Endothelial cell (in vitro differentiated cells): Measurements from ENCODE around the gene MTO1. TPM values are rescaled to one million over a fixed set of nuclear protein-coding genes. Genes with fewer than 3 reads are reported as not detected.
"Not testable (repeated sequence)": the region's sequence is repeated elsewhere in the genome, so short reads cannot be mapped to it uniquely, and the experiment has no call there.

Experiments
- DNase-seq: peaks from one replicate; pipeline ENCODE4 v3.0.0; 2021; ENCODE audit warnings: low spot score
- H3K27ac Mint-ChIP-seq: one replicate; pipeline ENCODE4 v1.8.0; 2021; ENCODE audit warnings: mixed read lengths, inconsistent platforms; ENCODE audit not compliant: unreplicated experiment
- H3K27me3 Mint-ChIP-seq: one replicate; pipeline ENCODE4 v1.8.0; 2021; ENCODE audit warnings: mild to moderate bottlenecking, moderate library complexity, mixed read lengths, inconsistent platforms; ENCODE audit not compliant: unreplicated experiment
- H3K36me3 Mint-ChIP-seq: one replicate; pipeline ENCODE4 v1.8.0; 2021; ENCODE audit warnings: mild to moderate bottlenecking, low read depth, mixed read lengths, inconsistent platforms; ENCODE audit not compliant: unreplicated experiment
- H3K4me1 Mint-ChIP-seq: one replicate; pipeline ENCODE4 v1.8.0; 2021; ENCODE audit warnings: mild to moderate bottlenecking, mixed read lengths, inconsistent platforms; ENCODE audit not compliant: unreplicated experiment
- H3K4me3 Mint-ChIP-seq: one replicate; pipeline ENCODE4 v1.8.0; 2021; ENCODE audit warnings: mild to moderate bottlenecking, mixed read lengths, inconsistent platforms; ENCODE audit not compliant: unreplicated experiment
- H3K9me3 Mint-ChIP-seq: one replicate; pipeline ENCODE4 v1.8.0; 2021; ENCODE audit warnings: mixed read lengths, inconsistent platforms; ENCODE audit not compliant: unreplicated experiment
- total RNA-seq: library from RNA; stranded (reverse); fragmentation: NEBNext Ultra II Directional; extraction: Animal tissue kit (Norgen Biotek cat#: 25700); gene quantifications from one replicate; pipeline ENCODE4 v1.2.1, GENCODE V29; 2021; ENCODE audit not compliant: unreplicated experiment
- TF ChIP-seq, protein P1 (sequence below): fragments of 200-600 bp; sonication (generic); IDR thresholded peaks from one replicate; pipeline ENCODE4 v1.5.0; 2021; ENCODE audit warnings: antibody characterized with exemption; ENCODE audit not compliant: unreplicated experiment

The MTO1 gene
- total RNA-seq, 1 donor from 2014 or later: 23.8 TPM

DNA sequence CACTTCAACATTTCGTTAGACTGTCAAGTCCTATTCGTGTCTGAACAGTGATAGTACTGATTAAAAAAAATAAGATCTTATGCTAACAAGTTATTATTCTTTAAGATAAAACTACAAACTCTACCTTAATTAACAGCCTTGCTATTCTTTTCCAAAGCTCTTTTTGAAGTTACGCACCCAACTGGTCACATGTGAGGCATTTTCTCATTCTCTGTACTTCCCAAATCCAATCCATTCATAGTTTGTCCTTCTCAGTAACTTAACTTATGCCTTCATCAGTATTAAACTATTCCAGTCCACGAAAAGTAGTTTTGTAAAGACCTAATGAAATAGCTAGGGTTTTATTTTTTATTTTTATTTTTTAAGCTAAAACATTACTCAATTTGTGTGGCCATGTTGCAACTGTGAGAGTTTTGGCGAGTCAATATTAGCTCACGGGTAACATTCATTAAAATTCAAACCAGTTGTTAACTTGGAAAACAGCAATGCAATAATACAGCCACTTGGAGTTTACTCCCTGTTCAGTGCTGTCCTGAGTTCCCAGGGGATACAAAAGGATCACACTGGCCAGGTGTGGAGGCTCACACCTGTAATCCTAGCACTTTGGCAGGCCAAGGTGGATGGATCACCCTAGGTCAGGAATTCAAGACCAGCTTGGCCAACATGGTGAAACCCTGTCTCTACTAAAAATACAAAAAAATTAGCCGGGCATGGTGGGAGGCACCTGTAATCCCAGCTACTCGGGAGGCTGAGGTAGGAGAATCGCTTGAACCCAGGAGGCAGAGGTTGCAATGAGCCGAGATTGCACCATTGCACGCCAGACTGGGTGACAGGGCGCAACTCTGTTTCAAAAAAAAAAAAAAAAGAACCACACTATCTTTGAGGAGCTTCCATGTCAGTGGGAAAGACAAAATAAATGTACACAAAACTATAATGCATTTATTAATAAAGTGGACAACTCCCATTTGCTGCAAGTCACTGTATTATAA, 87.2 kb downstream of the MTO1 start:
- Mint-ChIP-seq H3K9me3 (no peaks in the 10 kb centered on the region), H3K27me3 (no peaks in the 10 kb centered on the region), H3K36me3 (no peaks in the 10 kb centered on the region), H3K27ac (no peak overlapping the region), H3K4me1 (no peaks in the 10 kb centered on the region), H3K4me3 (no peak overlapping the region)
- TF ChIP-seq, protein P1, sequence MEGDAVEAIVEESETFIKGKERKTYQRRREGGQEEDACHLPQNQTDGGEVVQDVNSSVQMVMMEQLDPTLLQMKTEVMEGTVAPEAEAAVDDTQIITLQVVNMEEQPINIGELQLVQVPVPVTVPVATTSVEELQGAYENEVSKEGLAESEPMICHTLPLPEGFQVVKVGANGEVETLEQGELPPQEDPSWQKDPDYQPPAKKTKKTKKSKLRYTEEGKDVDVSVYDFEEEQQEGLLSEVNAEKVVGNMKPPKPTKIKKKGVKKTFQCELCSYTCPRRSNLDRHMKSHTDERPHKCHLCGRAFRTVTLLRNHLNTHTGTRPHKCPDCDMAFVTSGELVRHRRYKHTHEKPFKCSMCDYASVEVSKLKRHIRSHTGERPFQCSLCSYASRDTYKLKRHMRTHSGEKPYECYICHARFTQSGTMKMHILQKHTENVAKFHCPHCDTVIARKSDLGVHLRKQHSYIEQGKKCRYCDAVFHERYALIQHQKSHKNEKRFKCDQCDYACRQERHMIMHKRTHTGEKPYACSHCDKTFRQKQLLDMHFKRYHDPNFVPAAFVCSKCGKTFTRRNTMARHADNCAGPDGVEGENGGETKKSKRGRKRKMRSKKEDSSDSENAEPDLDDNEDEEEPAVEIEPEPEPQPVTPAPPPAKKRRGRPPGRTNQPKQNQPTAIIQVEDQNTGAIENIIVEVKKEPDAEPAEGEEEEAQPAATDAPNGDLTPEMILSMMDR: no peak
- no peak for DNase-seq

DNA sequence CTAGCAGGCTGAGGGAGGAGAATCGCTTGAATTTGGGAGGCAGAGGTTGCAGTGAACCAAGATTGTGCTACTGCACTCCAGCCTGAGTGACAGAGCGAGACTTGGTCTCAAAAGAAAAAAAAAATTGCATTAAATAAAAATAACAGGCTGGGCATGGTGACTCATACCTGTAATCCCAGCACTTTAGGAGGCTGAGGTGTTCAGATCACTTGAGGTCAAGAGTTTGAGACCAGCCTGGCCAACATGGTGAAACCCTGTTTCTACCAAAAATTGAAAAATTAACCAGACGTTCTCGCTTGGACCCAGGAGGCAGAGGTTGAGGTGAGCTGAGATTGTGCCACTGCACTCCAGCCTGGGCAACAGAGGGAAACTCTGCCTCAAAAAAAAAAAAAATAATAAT, 89.6 kb downstream of the MTO1 start:
- H3K4me3 Mint-ChIP-seq, H3K9me3 Mint-ChIP-seq, H3K27me3 Mint-ChIP-seq, H3K27ac Mint-ChIP-seq, H3K4me1 Mint-ChIP-seq, DNase-seq, H3K36me3 Mint-ChIP-seq: not testable (repeated sequence)

DNA sequence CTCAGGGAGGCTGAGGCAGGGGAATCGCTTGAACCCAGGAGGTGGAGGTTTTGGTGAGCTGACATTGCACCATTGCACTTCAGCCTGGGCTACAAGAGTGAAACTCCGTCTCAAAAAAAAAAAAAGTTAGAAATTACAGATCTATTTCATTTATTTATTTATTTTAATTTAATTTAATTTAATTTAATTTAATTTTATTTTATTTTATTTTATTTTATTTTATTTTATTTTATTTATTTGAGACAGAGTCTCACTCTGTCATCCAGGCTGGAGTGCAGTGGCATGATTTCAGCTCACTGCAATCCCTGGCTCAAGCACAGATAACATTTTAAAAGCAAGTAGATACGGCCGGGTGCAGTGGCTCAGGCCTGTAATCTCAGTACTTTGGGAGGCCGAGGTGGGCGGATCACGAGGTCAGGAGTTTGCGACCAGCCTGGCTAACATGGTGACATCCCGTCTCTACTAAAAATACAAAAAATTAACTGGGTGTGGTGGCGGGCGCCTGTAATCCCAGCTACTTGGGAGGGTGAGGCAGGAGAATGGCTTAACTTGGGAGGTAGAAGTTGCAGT, 93.9 kb downstream of the MTO1 start:
- H3K4me1 Mint-ChIP-seq: not testable (repeated sequence)

DNA sequence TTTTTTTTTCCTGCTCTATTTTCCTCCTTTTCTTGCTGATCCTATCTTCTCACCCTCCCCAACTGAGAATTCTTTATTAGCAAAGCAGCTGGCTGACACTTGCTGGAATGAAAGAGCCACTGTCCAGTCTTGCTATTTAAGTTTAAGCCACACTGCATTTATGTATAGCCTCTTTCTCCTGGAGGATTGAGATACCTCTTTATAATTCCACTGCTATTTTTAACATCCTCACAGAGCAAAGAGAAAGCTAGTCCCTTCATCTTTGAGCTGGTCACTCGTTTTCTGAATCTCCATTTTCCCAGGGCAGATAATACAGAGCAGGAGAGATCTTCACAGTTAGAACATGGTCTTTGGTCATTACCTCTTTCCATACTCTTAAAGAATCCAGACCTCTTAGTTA, 95.3 kb downstream of the MTO1 start:
- Mint-ChIP-seq H3K9me3 (no peaks in the 10 kb centered on the region), H3K36me3 (no peaks in the 10 kb centered on the region), H3K4me3 (no peak overlapping the region), H3K27me3 (no peaks in the 10 kb centered on the region), H3K4me1 (no peaks in the 10 kb centered on the region), H3K27ac (no peak overlapping the region)
- DNase-seq: no peak
- TF ChIP-seq, protein P1: no peak

More for the DNA sequence above, 93.9 kb downstream of the MTO1 start:
- not testable (repeated sequence) for H3K4me3 Mint-ChIP-seq, DNase-seq, H3K27me3 Mint-ChIP-seq, H3K27ac Mint-ChIP-seq, H3K9me3 Mint-ChIP-seq, H3K36me3 Mint-ChIP-seq

Other genes starting within 250 kb of the MTO1 start
- gene KHDC1L, start 236.2 kb upstream of the MTO1 start, total RNA-seq: not detected
- gene KHDC1, start 198.5 kb upstream of the MTO1 start, total RNA-seq: 2.6 TPM
- not detected for gene DPPA5, start 107.5 kb upstream of the MTO1 start, total RNA-seq
- not detected for gene KHDC3L, start 99.1 kb upstream of the MTO1 start, total RNA-seq
- not detected for gene OOEP, start 91.8 kb upstream of the MTO1 start, total RNA-seq
- not detected for gene DDX43, start 66.9 kb upstream of the MTO1 start, total RNA-seq
- 1.8 TPM for gene CGAS, start 9.4 kb upstream of the MTO1 start, total RNA-seq
- gene EEF1A1, start 59.3 kb downstream of the MTO1 start, total RNA-seq: 13,000 TPM
- 17.5 TPM for gene SLC17A5, start 192.3 kb downstream of the MTO1 start, total RNA-seq
- 60.2 TPM for gene CD109, start 234.5 kb downstream of the MTO1 start, total RNA-seq